GM13976 (cell line): ENCODE results near the gene SLC18A3.

Source experiments
- DNase-seq: peaks from one replicate; pipeline ENCODE4 v3.0.0; 2012; ENCODE audit warnings: low spot score
- in situ Hi-C: fragments of 300-500 bp; cut with MboI; formaldehyde crosslinking; loops from one replicate; pipeline ENCODE4 v1.12.0; 2022; ENCODE audit warnings: low sequenced_read_pairs, mixed read lengths, inconsistent platforms; ENCODE audit not compliant: unreplicated experiment
- TF ChIP-seq, protein P1 (sequence below): IDR thresholded peaks from 2 replicates; pipeline ENCODE4 v1.5.1; 2012; ENCODE audit warnings: borderline replicate concordance, mild to moderate bottlenecking; ENCODE audit not compliant: insufficient read depth; ENCODE audit errors: extremely low read depth, missing control alignments, control extremely low read depth

The SLC18A3 gene

DNA sequence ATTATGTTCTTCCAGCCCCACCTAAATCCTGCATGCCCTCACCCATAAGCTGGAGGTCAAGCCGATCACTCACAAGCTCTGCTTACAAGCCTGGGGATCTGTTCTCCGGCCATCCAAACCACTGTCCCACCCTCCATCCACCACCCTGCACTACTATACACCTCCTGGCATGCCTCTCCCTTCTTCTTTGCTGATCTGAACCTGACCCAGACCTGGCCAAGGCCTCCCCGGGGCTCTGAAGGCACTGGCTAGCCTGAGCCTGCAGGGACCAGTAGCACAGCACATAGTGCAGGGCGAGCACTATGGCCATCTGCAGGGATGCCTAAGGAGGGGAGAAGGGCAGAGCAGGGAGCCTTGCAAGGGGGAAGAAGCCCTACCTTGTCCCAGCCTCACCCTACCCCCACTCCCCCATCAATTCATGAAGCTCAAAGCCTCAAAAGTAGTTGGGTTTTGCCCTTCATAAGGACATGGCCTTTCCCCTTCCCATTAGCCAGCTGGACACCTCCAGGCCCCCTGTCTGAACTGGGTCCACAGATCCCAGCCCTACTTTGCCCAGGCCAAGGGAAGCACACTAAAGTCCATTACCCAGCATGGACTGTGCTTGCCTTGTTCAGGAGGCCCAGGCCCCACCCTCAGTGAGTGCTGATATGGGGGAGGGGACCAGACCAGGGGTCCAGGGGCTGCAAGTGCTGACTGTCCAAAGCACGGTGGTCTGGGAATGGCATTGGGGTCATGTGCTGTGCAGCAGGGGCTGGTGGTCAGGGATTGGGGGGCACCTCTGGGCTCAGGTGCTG is 33.3 kb downstream of the SLC18A3 start:
- TF ChIP-seq, protein P1, sequence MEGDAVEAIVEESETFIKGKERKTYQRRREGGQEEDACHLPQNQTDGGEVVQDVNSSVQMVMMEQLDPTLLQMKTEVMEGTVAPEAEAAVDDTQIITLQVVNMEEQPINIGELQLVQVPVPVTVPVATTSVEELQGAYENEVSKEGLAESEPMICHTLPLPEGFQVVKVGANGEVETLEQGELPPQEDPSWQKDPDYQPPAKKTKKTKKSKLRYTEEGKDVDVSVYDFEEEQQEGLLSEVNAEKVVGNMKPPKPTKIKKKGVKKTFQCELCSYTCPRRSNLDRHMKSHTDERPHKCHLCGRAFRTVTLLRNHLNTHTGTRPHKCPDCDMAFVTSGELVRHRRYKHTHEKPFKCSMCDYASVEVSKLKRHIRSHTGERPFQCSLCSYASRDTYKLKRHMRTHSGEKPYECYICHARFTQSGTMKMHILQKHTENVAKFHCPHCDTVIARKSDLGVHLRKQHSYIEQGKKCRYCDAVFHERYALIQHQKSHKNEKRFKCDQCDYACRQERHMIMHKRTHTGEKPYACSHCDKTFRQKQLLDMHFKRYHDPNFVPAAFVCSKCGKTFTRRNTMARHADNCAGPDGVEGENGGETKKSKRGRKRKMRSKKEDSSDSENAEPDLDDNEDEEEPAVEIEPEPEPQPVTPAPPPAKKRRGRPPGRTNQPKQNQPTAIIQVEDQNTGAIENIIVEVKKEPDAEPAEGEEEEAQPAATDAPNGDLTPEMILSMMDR: no peak
- in situ Hi-C loops: no loop called here
- no peak for DNase-seq

DNA sequence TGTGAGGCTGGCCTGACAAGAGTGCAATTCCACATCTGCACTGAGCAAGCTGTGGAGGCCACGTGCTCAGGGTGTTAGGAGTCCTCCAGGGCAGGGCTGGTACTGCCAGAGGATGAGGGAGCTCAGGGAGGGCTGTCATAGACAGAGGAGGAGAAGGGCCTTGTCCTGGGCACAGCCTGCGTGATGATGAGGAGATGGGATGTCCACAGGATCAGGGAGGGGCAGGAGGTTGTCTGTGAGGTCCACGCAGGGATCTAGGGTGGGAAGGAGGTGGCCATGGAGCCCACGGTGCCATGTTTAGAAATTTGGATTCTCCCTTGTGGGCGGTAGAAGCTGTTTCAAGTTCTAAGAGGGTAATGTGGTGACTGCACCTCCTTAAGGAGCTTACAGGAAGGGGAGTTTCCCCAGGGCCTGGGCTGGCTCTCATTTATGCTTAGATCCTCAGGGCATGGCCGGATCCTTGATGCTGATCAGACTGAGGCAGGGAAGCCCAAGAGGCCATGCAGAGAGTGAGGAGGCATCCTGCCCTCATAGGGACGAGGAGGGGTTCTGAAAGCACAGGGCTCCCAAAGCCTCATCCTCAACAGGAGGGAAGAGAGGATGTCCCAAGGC is 34.0 kb downstream of the SLC18A3 start:
- TF ChIP-seq, protein P1: no peak
- in situ Hi-C loops: no loop called here
- DNase-seq: no peak

DNA sequence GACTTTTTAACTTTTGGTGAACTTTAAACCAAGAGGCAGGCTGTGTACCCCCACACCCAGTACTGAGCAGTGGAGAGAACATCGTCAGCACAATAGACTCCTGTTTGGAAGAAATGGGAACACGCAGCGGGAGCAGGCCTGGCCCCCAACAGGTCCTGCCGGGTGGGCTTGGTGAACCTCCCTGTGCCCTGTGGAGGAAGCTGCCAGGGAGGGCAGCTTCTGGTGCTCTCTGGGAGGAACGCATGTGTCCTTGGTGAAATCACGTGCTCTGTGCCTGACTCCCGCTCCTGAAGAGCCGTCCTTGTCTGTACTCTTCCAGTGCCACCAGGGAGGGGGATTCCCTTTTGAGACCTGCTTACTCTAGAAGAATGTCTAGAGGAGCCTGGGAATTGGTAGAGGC is 35.3 kb downstream of the SLC18A3 start:
- TF ChIP-seq, protein P1: no peak
- no peak for DNase-seq
- in situ Hi-C loops: no loop called here

DNA sequence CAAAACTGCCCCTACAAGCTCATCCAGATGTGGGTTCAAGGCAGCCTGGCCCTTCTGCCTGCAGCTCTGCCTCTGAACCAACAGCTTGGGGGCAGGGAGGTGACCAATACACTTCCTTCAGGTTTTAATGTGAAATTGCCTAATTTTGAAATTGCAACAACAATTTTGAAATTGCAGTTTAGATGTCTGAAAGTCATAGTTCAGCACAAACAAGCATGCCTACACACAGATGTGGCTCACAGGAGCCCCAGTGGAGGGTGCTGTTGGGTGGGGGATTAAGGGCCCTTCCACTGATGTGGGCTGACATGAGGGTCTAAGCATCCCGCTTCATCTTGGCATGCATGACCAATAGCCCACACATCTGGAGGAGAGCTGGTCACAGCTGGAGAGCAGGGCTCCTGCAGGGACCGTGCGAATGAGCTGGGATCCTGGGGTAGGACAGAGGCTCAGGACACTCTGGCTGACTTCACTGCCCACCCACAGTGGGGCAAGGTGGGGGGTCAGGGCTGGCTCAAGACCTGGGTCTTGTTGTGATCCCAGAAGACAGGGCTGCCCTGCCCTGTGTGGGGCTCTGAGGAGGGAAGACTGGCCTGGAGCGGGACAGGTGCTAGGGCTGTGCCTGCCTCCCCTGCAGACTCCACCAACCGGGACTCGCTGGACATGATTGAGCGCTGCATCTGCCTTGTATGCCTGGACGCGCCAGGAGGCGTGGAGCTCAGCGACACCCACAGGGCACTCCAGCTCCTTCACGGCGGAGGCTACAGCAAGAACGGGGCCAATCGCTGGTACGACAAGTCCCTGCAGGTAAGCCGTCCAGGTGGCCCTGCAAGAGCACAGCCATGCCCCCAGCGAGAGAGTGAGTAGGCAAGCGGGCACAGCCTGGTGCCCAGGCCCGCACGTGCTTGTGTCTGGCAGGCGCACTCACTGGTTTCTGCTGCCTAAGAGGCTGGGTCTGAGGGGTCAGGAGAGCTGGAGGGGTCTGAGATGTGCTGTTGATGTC is 36.1 kb downstream of the SLC18A3 start:
- in situ Hi-C loops: no loop called here
- DNase-seq: no peak

DNA sequence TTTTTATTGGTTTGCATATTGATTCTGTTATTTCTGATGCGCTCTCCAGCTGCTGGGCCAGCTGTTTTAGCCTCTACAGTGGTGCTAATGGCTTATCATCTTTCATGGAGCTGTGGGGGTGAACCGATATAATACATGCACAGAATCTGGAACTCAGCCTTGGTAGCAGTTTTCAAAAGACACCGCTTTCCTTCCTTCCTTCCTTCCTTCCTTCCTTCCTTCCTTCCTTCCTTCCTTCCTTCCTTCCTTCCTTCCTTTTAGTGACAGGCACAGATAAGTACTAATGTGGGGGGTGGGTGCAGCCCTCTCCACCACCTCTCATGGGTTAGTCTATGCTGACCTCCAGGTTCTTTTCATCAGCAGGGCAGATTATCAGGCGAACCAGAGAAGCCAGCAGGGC is 37.4 kb downstream of the SLC18A3 start:
- in situ Hi-C loops: no loop called here

More for the DNA sequence above, 36.1 kb downstream of the SLC18A3 start:
- TF ChIP-seq, protein P1: no peak

More for the DNA sequence above, 37.4 kb downstream of the SLC18A3 start:
- TF ChIP-seq, protein P1: no peak
- no peak for DNase-seq
